Nephron (organoid): ENCODE results near the gene PKP2.
"Not testable (repeated sequence)": the region's sequence is repeated elsewhere in the genome, so short reads cannot be mapped to it uniquely, and the experiment has no call there.

ENCODE experiments used
- H3K27ac Mint-ChIP-seq, 3 experiments: 2 replicates each; pipeline ENCODE4 v1.8.0; 2020; ENCODE audit warnings: mixed read lengths in 3 of 3, mild to moderate bottlenecking in 2 of 3, moderate library complexity in 1 of 3
- H3K27me3 Mint-ChIP-seq: 2 replicates; pipeline ENCODE4 v1.8.0; 2021; ENCODE audit warnings: low read depth, mild to moderate bottlenecking, moderate library complexity, mixed read lengths
- H3K36me3 Mint-ChIP-seq: 2 replicates; pipeline ENCODE4 v1.8.0; 2020; ENCODE audit warnings: low read depth, mixed read lengths
- H3K4me1 Mint-ChIP-seq: 2 replicates; pipeline ENCODE4 v1.8.0; 2020; ENCODE audit warnings: mixed read lengths
- H3K4me3 Mint-ChIP-seq, 3 experiments: 2 replicates each; pipeline ENCODE4 v1.8.0; 2020; ENCODE audit warnings: mild to moderate bottlenecking in 3 of 3, mixed read lengths in 3 of 3, moderate library complexity in 2 of 3
- H3K9me3 Mint-ChIP-seq: 2 replicates; pipeline ENCODE4 v1.8.0; 2020; ENCODE audit warnings: mixed read lengths
- TF ChIP-seq, protein P1 (sequence below), 3 experiments: fragments of 200-600 bp; sonication (generic); IDR thresholded peaks; one replicate each; pipeline ENCODE4 v1.5.0; 2021; ENCODE audit warnings: antibody characterized with exemption in 3 of 3; ENCODE audit not compliant: unreplicated experiment in 3 of 3

Gene PKP2

DNA sequence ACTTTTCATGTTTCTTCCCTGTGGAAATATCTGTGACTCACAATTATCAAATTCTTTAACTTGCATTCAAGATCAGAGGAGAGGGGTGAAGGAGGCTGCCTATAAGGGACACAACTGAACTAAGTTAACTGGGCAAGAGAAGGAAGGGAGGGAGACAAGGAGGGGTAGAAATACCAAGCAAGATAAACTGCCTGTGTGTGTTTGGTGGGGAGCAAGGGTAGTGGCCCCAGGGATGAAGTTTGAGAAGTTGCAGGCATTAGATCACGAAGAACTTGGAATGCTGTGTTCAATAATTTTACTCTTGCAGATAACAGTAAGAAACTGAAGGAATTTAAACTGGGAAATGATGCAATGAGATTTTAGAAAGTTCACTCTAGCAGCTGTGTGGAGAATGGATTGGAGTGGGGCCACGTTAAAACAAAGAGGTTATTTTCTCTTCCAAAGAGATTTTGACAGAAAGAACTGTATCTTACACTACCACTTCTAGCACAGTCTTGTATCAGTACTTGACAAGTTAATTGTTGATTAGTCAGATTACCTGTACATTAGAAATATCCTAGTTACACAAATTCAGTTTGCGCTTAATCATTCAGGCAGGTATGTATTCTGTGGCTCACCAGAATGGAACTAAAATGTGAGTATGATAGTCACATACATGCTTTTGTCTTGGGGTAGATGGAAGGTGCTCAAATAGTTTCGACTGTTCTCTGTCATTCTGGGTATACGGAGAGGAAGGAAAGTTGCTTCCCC, 7.4 kb downstream of the PKP2 start:
- peaks cover 27% of the 10 kb centered on the region for H3K4me1 Mint-ChIP-seq
- no peaks in the 10 kb centered on the region for H3K9me3 Mint-ChIP-seq
- no peak overlapping the region for H3K4me3 Mint-ChIP-seq
- H3K27me3 Mint-ChIP-seq: peaks cover 4% of the 10 kb centered on the region
- peak overlapping the region in 2 of 3 experiments; percentile 73 to 83 for H3K27ac Mint-ChIP-seq
- H3K36me3 Mint-ChIP-seq: no peaks in the 10 kb centered on the region
- TF ChIP-seq, protein P1, sequence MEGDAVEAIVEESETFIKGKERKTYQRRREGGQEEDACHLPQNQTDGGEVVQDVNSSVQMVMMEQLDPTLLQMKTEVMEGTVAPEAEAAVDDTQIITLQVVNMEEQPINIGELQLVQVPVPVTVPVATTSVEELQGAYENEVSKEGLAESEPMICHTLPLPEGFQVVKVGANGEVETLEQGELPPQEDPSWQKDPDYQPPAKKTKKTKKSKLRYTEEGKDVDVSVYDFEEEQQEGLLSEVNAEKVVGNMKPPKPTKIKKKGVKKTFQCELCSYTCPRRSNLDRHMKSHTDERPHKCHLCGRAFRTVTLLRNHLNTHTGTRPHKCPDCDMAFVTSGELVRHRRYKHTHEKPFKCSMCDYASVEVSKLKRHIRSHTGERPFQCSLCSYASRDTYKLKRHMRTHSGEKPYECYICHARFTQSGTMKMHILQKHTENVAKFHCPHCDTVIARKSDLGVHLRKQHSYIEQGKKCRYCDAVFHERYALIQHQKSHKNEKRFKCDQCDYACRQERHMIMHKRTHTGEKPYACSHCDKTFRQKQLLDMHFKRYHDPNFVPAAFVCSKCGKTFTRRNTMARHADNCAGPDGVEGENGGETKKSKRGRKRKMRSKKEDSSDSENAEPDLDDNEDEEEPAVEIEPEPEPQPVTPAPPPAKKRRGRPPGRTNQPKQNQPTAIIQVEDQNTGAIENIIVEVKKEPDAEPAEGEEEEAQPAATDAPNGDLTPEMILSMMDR (IDR thresholded peaks at IDR 0.05; ENCODE audit: unreplicated experiment in 3 of 3): no peak

DNA sequence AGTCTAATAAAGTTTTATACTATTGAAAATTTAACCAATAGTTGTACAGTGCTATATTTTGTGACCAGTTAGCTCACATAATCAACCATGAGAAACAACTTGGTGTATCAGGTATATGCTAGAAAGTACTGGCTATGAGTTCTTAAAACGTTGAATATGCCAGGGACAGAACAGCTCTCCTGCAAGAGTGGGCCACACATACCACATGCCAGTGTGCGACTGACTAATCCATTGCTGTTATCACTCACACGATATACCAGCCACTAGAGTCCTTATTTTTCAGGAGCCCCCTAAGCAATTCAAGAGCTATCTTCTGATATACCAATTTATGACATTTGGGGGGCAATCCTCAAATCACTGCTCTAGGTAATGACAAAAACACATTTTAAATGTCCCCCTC, 9.5 kb downstream of the PKP2 start:
- Mint-ChIP-seq H3K9me3 (no peaks in the 10 kb centered on the region), H3K4me1 (peaks cover 13% of the 10 kb centered on the region), H3K4me3 (no peak overlapping the region), H3K36me3 (no peaks in the 10 kb centered on the region), H3K27me3 (no peaks in the 10 kb centered on the region), H3K27ac (no peak overlapping the region)
- TF ChIP-seq, protein P1 (IDR thresholded peaks at IDR 0.05; ENCODE audit: unreplicated experiment in 3 of 3): no peak

DNA sequence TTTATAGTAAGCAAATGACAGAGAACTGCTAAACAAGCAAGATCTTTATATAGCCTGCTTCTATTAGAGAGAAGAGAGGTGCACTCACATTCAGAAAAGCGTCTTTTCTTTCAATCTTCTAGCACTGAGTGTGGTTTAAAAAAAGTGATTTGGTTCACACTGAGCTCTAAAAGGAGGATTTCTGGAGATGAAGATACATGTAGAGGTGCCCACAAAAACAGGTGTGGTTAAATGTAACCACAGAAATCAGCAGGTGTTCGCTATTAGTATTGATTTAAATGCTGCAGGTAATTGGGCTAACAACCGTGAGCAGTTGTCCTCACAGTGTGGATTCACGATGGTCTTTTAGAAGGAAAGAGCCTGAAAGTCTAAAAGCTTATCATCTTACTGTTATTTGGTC, 10.7 kb downstream of the PKP2 start:
- TF ChIP-seq, protein P1 (IDR thresholded peaks at IDR 0.05; ENCODE audit: unreplicated experiment in 3 of 3): no peak
- Mint-ChIP-seq H3K4me1 (peaks cover 9% of the 10 kb centered on the region), H3K27ac (no peak overlapping the region), H3K9me3 (no peaks in the 10 kb centered on the region), H3K27me3 (no peaks in the 10 kb centered on the region), H3K36me3 (no peaks in the 10 kb centered on the region), H3K4me3 (no peak overlapping the region)

DNA sequence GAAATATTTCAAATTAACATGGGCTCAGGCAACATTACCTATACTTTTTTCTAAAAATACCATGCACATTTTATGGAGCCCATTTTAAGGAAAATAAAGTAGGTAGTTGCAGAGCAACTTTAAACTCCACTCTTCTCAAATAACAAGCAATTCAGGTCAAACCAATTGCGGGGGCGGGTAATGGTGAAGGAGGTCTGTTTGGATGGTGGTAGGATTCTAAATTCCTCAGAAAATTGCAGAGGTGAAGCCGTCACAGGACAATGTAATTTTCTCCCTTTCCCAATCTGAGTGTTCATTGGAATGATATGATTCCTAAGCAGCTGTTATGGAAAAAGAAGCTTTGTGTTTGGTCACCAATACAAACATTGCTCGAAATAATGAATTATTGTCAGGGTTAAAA, 11.6 kb downstream of the PKP2 start:
- no peak overlapping the region for H3K4me3 Mint-ChIP-seq
- TF ChIP-seq, protein P1 (IDR thresholded peaks at IDR 0.05; ENCODE audit: unreplicated experiment in 3 of 3): no peak
- H3K9me3 Mint-ChIP-seq: no peaks in the 10 kb centered on the region

DNA sequence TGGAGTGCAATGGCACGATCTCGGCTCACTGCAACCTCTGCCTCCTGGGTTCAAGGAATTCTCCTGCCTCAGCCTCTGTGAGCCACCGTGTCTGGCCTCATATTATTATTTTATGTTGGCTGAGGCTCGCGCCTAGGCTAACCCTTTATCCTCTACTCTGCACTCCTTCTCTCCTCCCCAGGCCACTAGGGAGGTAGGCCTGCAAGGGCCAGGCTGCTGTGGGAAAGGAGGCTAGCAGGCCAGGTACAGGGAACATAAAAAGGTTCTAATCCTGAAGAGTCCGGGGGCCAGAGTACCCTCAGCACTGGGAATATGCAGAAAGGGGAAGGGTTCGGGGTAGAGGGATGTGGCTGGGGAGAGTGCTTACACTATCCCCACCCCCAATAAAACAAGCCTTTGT, 14.9 kb downstream of the PKP2 start:
- H3K4me1 Mint-ChIP-seq: no peaks in the 10 kb centered on the region
- H3K36me3 Mint-ChIP-seq: no peaks in the 10 kb centered on the region
- H3K27ac Mint-ChIP-seq: no peak overlapping the region
- no peaks in the 10 kb centered on the region for H3K9me3 Mint-ChIP-seq
- H3K27me3 Mint-ChIP-seq: no peaks in the 10 kb centered on the region
- TF ChIP-seq, protein P1 (IDR thresholded peaks at IDR 0.05; ENCODE audit: unreplicated experiment in 3 of 3): no peak
- H3K4me3 Mint-ChIP-seq: no peak overlapping the region

More for the DNA sequence above, 11.6 kb downstream of the PKP2 start:
- Mint-ChIP-seq H3K27me3 (no peaks in the 10 kb centered on the region), H3K36me3 (no peaks in the 10 kb centered on the region), H3K4me1 (peaks cover 9% of the 10 kb centered on the region), H3K27ac (no peak overlapping the region)

DNA sequence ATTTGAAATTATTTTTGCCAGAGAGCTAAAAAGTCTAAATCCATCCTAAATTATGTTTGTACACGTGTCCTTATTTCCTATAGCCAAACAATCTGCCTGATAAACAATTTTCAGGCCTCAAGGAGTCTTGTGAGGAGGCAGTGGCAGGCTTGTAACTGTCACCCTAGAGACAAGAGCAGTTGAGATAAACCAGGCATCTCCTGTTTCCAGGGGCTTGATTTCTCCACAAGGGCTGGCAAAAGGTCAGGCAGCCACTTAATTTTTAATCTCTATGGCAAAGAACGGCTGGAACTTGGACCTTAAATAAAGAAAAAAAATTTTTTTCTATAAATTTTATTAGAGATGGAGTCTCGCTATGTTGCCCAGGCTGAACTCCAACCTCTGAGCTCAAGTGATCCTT, 15.5 kb downstream of the PKP2 start:
- no peaks in the 10 kb centered on the region for H3K27me3 Mint-ChIP-seq

DNA sequence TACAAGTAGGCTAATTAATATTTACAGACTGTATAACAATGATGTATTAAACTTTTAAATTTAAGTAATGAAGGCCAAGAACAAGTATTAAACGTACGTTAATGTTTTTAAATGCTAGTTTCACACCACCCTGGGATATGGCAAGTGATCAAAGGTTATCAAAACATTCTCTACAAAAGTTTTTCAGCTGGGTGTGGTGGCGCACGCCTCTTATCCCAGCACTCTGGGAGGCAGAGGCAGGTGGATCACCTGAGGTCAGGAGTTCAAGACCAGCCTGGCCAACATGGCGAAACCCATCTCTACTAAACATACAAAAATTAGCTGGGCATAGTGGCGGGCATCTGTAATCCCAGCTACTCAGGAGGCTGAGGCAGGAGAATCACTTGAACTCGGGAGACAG, 17.5 kb downstream of the PKP2 start:
- not testable (repeated sequence) for H3K27me3 Mint-ChIP-seq, H3K27ac Mint-ChIP-seq, H3K4me3 Mint-ChIP-seq, H3K4me1 Mint-ChIP-seq, H3K9me3 Mint-ChIP-seq, H3K36me3 Mint-ChIP-seq

More for the DNA sequence above, 15.5 kb downstream of the PKP2 start:
- TF ChIP-seq, protein P1 (IDR thresholded peaks at IDR 0.05; ENCODE audit: unreplicated experiment in 3 of 3): no peak
- Mint-ChIP-seq H3K9me3 (no peaks in the 10 kb centered on the region), H3K27ac (no peak overlapping the region), H3K4me1 (no peaks in the 10 kb centered on the region), H3K36me3 (peaks cover under 1% of the 10 kb centered on the region), H3K4me3 (no peak overlapping the region)
